Sigmoid colon (tissue), 3 donors: ENCODE measurements around the gene SNX24.

Experiments
- CTCF ChIP-seq, 4 experiments: fragments of 450-650 bp in 3 of 4; fragments of 200-600 bp in 1 of 4; IDR thresholded peaks; one replicate each; pipeline ENCODE4 v1.5.1; 2016 to 2019; ENCODE audit warnings: antibody characterized with exemption in 4 of 4, mild to moderate bottlenecking in 3 of 4, moderate library complexity in 2 of 4
- POLR2A ChIP-seq, 2 donors: fragments of 450-650 bp; IDR thresholded peaks; one replicate each; pipeline ENCODE4 v1.6.1; 2016; ENCODE audit warnings: antibody characterized with exemption in 2 of 2, mild to moderate bottlenecking in 2 of 2, moderate library complexity in 2 of 2

GRCh38 chr5:122959740-122960445 is 114.5 kb downstream of the SNX24 start:
- no peak for TF ChIP-seq CTCF (IDR thresholded peaks at IDR 0.05)
- TF ChIP-seq POLR2A (IDR thresholded peaks at IDR 0.05): no peak
